ENCODE measurements around the gene SRP68. TPM values are rescaled to one million over a fixed set of nuclear protein-coding genes. Genes with fewer than 3 reads are reported as not detected.

The SRP68 gene
- total RNA-seq, 4 donors from 2014 or later: 25.1 to 117 (median 65.0) TPM

- Histone ChIP-seq H3K27ac (no peak overlapping the region), H3K36me3 (no peaks in the 10 kb centered on the region), H3K27me3 (no peaks in the 10 kb centered on the region), H3K4me3 (no peak overlapping the region), H3K4me1 (no peaks in the 10 kb centered on the region), H3K9me3 (no peaks in the 10 kb centered on the region)
- intact Hi-C loops (cut with DNase I; ENCODE audit: low total_unique reads): no loop called here
- DNase-seq: peak; percentile 60 to 66
- TF ChIP-seq CTCF (IDR thresholded peaks at IDR 0.05) (peak; percentile 88 to 94 (median 93)), POLR2A (IDR thresholded peaks at IDR 0.05) (no peak)
Measured at GRCh38 chr17:76014100-76014924, 58.0 kb downstream of the SRP68 start.

- Histone ChIP-seq H3K4me3 (no peak overlapping the region), H3K27ac (no peak overlapping the region), H3K9me3 (no peaks in the 10 kb centered on the region), H3K4me1 (no peaks in the 10 kb centered on the region), H3K27me3 (no peaks in the 10 kb centered on the region), H3K36me3 (no peaks in the 10 kb centered on the region)
- TF ChIP-seq POLR2A (IDR thresholded peaks at IDR 0.05): no peak
- no peak for TF ChIP-seq CTCF (IDR thresholded peaks at IDR 0.05)
- DNase-seq: no peak
- intact Hi-C loops (cut with DNase I; ENCODE audit: low total_unique reads): no loop called here
Measured at GRCh38 chr17:76013377-76013932, 58.9 kb downstream of the SRP68 start.

- TF ChIP-seq CTCF (IDR thresholded peaks at IDR 0.05): no peak
- TF ChIP-seq POLR2A (IDR thresholded peaks at IDR 0.05): no peak
- Histone ChIP-seq H3K36me3 (no peaks in the 10 kb centered on the region), H3K4me3 (no peak overlapping the region)
Measured at GRCh38 chr17:76011951-76012350, 60.4 kb downstream of the SRP68 start.

GRCh38 chr17:76009969-76010661 lies 62.2 kb downstream of the SRP68 start:
- Histone ChIP-seq H3K4me3 (no peak overlapping the region), H3K27me3 (no peaks in the 10 kb centered on the region), H3K36me3 (no peaks in the 10 kb centered on the region), H3K27ac (no peak overlapping the region), H3K9me3 (no peaks in the 10 kb centered on the region), H3K4me1 (no peaks in the 10 kb centered on the region)
- TF ChIP-seq CTCF (IDR thresholded peaks at IDR 0.05) (no peak), POLR2A (IDR thresholded peaks at IDR 0.05) (no peak)
- DNase-seq: no peak
- intact Hi-C loops (cut with DNase I; ENCODE audit: low total_unique reads): no loop called here

More at GRCh38 chr17:76011951-76012350, 60.4 kb downstream of the SRP68 start:
- H3K27ac ChIP-seq: no peak overlapping the region
- intact Hi-C loops (cut with DNase I; ENCODE audit: low total_unique reads): no loop called here
- no peaks in the 10 kb centered on the region for H3K27me3 ChIP-seq
- no peaks in the 10 kb centered on the region for H3K4me1 ChIP-seq
- H3K9me3 ChIP-seq: no peaks in the 10 kb centered on the region
- DNase-seq: no peak

- intact Hi-C loops (cut with DNase I; ENCODE audit: low total_unique reads): no loop called here
- Histone ChIP-seq H3K36me3 (no peaks in the 10 kb centered on the region), H3K27me3 (no peaks in the 10 kb centered on the region), H3K4me1 (no peaks in the 10 kb centered on the region), H3K4me3 (no peak overlapping the region), H3K27ac (no peak overlapping the region), H3K9me3 (no peaks in the 10 kb centered on the region)
- no peak for DNase-seq
- no peak for TF ChIP-seq POLR2A (IDR thresholded peaks at IDR 0.05)
- TF ChIP-seq CTCF (IDR thresholded peaks at IDR 0.05): no peak
Measured at GRCh38 chr17:76009447-76009846, 62.9 kb downstream of the SRP68 start.
